GM19328 (cell line): ENCODE data around the gene TRAPPC8.
A peak's percentile ranks its signal among the peaks of the same experiment; 100 is the strongest.
"Not testable (repeated sequence)": the region's sequence is repeated elsewhere in the genome, so short reads cannot be mapped to it uniquely, and the experiment has no call there.

Experiments
- ATAC-seq: cut with Tn5 transposase; IDR thresholded peaks from one replicate; pipeline ENCODE4 v1.9.1; 2021; ENCODE audit warnings: mild to moderate bottlenecking, moderate library complexity; ENCODE audit not compliant: unreplicated experiment

The TRAPPC8 gene

GRCh38 chr18:31799257-31799656, 143.7 kb downstream of the TRAPPC8 start:
- not testable (repeated sequence) for ATAC-seq

- ATAC-seq, result no peak
Observed at GRCh38 chr18:31798399-31798798, 144.5 kb downstream of the TRAPPC8 start.

GRCh38 chr18:31795747-31796146, 147.2 kb downstream of the TRAPPC8 start:
- ATAC-seq, result no peak

- no peak for ATAC-seq
Observed at GRCh38 chr18:31793531-31793930, 149.4 kb downstream of the TRAPPC8 start.

GRCh38 chr18:31792580-31792911, 150.4 kb downstream of the TRAPPC8 start:
- peak; percentile 4 for ATAC-seq

- peak; percentile 93 for ATAC-seq
Observed at GRCh38 chr18:31791817-31792579, 150.9 kb downstream of the TRAPPC8 start.

GRCh38 chr18:31789409-31789808, 153.5 kb downstream of the TRAPPC8 start:
- no peak for ATAC-seq

GRCh38 chr18:31783059-31783458, 159.9 kb downstream of the TRAPPC8 start:
- ATAC-seq, result no peak
